Stimulated activated effector memory CD8-positive, alpha-beta T cell treated with anti-CD3 and anti-CD28 coated beads, Interleukin-12 subunit alpha, Interleukin-12 subunit beta, amount 100 ng/mL, for 72 hours (primary cell): ENCODE results near the gene TRIM2.

ENCODE experiments used
- ATAC-seq: fragments of 150-1000 bp; cut with Tn5 transposase; 2 replicates; pipeline ENCODE4 v1.10.0; 2021
- DNase-seq, 2 donors: peaks; one replicate each; pipeline ENCODE4 v3.0.0; 2021 to 2022; ENCODE audit warnings: low spot score in 2 of 2
- H3K27ac Mint-ChIP-seq: one replicate; pipeline ENCODE4 v1.8.0; 2022; ENCODE audit warnings: mild to moderate bottlenecking, mixed read lengths
- H3K36me3 Mint-ChIP-seq: one replicate; pipeline ENCODE4 v1.8.0; 2022; ENCODE audit warnings: mild to moderate bottlenecking, mixed read lengths
- H3K4me1 Mint-ChIP-seq: one replicate; pipeline ENCODE4 v1.8.0; 2022; ENCODE audit warnings: mixed read lengths
- H3K4me3 Mint-ChIP-seq: one replicate; pipeline ENCODE4 v1.8.0; 2022; ENCODE audit warnings: mild to moderate bottlenecking, mixed read lengths
- H3K9me3 Mint-ChIP-seq: one replicate; pipeline ENCODE4 v1.8.0; 2022; ENCODE audit warnings: mixed read lengths

TRIM2 gene

GRCh38 chr4:153246446-153247115 lies 42.3 kb downstream of the TRIM2 start:
- no peaks in the 10 kb centered on the region for H3K9me3 Mint-ChIP-seq
- no peak for DNase-seq
- no peak overlapping the region for H3K27ac Mint-ChIP-seq
- H3K4me3 Mint-ChIP-seq = no peak overlapping the region
- no peaks in the 10 kb centered on the region for H3K36me3 Mint-ChIP-seq
- H3K4me1 Mint-ChIP-seq = peaks cover 16% of the 10 kb centered on the region
- ATAC-seq = no peak

DNA sequence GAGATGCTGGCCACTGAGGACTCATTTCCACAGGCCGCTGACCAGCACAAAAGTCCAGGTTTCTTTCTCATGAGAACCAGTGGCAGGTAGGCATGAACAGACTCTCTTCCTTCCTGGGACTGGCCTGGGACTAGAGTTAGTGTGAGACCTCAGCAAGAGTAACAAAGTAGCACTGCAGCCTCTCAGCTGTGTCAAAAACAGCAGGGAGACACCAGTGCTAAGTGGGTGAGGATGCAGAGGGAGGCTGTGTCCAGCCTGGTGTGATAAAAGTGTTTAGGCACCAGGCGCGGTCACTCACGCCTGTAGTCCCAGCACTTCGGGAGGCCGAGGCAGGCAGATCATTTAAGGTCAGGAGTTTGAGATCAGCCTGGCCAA lies 42.9 kb downstream of the TRIM2 start:
- Mint-ChIP-seq H3K36me3 (no peaks in the 10 kb centered on the region), H3K4me1 (peaks cover 16% of the 10 kb centered on the region), H3K9me3 (no peaks in the 10 kb centered on the region), H3K4me3 (no peak overlapping the region), H3K27ac (no peak overlapping the region)
- no peak for DNase-seq
- ATAC-seq = no peak

DNA sequence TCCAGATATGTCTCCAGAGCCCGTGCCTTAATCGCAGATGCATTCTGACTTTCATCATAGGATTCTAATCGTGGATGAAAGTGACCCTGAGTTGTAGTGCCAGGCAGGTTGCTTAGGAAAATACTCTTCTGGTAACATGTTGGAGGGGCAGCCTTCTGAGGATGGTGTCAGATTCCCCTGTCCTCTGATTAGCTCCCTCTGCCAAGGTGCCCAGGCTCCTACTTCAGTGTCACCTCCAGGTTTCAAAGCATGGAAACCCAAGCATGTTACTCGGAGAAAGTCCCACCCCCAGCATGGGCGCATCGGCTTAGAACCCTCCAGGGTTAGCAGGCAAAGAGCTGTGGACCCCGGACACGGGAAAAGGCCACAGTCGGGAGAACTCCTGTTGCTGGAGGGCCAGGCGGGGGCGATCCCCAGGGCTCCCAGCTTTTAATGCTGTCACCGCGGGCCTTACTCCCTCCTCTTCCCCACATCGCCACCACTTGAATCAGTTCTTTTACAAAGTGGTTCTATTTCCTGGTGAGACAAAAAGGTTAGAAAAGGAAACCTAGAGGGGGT lies 44.5 kb downstream of the TRIM2 start:
- no peak for DNase-seq
- peak overlapping the region; percentile 73 for H3K27ac Mint-ChIP-seq
- peak overlapping the region; percentile 77 for H3K4me3 Mint-ChIP-seq
- no peak for ATAC-seq
- peaks cover 9% of the 10 kb centered on the region for H3K4me1 Mint-ChIP-seq
- H3K36me3 Mint-ChIP-seq = no peaks in the 10 kb centered on the region
- H3K9me3 Mint-ChIP-seq = no peaks in the 10 kb centered on the region

- Mint-ChIP-seq H3K36me3 (no peaks in the 10 kb centered on the region), H3K4me1 (peaks cover 9% of the 10 kb centered on the region), H3K27ac (peak overlapping the region; percentile 73), H3K4me3 (peak overlapping the region; percentile 77), H3K9me3 (no peaks in the 10 kb centered on the region)
- peak; percentile 96 for ATAC-seq
- peak; percentile 58 to 84 for DNase-seq
These were observed 45.2 kb downstream of the TRIM2 start for GRCh38 chr4:153249199-153250041.

GRCh38 chr4:153252122-153252521 lies 47.9 kb downstream of the TRIM2 start:
- H3K36me3 Mint-ChIP-seq = no peaks in the 10 kb centered on the region
- ATAC-seq (no peak), DNase-seq (no peak)
- no peak overlapping the region for H3K27ac Mint-ChIP-seq
- H3K4me3 Mint-ChIP-seq = no peak overlapping the region
- H3K9me3 Mint-ChIP-seq = no peaks in the 10 kb centered on the region
- peaks cover 9% of the 10 kb centered on the region for H3K4me1 Mint-ChIP-seq

- H3K4me3 Mint-ChIP-seq = no peak overlapping the region
- ATAC-seq (no peak), DNase-seq (no peak)
- no peak overlapping the region for H3K27ac Mint-ChIP-seq
- H3K36me3 Mint-ChIP-seq = no peaks in the 10 kb centered on the region
- H3K4me1 Mint-ChIP-seq = no peaks in the 10 kb centered on the region
- H3K9me3 Mint-ChIP-seq = no peaks in the 10 kb centered on the region
These were observed 51.0 kb downstream of the TRIM2 start for GRCh38 chr4:153255233-153255632.

GRCh38 chr4:153257151-153257620 lies 52.9 kb downstream of the TRIM2 start:
- H3K4me1 Mint-ChIP-seq = no peaks in the 10 kb centered on the region

DNA sequence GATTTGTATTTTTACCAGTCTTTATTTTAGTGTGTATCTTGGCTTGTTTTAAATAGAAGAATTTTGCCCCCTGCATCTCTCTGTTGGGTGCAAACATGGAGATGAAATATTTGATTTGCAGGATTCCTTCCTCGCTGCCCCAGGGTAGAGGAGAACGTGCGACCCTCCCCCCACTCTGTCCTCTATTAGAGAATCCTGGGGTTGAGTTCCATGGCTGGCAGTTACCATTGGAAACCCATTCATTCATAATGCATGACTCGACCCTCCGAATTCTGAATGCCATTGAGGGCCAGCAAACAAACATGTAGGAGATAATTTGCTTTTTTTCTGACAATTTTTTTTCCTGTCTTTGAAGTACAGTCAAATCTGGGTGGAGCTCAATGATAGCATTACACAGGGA lies 53.7 kb downstream of the TRIM2 start:
- no peak for ATAC-seq
- Mint-ChIP-seq H3K9me3 (no peaks in the 10 kb centered on the region), H3K4me1 (no peaks in the 10 kb centered on the region), H3K4me3 (no peak overlapping the region), H3K36me3 (no peaks in the 10 kb centered on the region), H3K27ac (no peak overlapping the region)
- no peak for DNase-seq

More at GRCh38 chr4:153257151-153257620, 52.9 kb downstream of the TRIM2 start:
- Mint-ChIP-seq H3K4me3 (no peak overlapping the region), H3K36me3 (no peaks in the 10 kb centered on the region), H3K9me3 (no peaks in the 10 kb centered on the region), H3K27ac (no peak overlapping the region)
- DNase-seq = no peak
- peak; percentile 67 for ATAC-seq

DNA sequence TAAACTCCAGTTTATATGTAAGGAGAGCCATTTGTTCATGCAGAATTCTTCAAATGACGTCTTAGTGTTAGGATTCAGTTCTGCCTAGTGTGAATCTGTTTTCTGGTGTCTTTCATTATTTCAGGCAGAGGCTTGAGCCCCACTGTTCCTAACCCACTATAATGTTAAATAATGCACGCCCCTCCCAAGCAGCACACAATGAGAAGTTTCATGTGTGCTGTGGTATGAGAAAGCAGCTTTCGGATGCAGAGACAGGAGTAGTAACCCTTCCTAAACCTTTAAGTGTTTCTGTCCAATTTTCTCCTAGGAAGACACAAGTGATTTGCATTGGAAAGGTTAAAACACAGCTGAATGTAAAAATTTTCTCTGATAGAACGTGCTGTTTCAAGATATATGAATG lies 54.5 kb downstream of the TRIM2 start:
- DNase-seq = no peak
- H3K4me1 Mint-ChIP-seq = no peaks in the 10 kb centered on the region
- no peak for ATAC-seq
- H3K27ac Mint-ChIP-seq = no peak overlapping the region
- H3K9me3 Mint-ChIP-seq = no peaks in the 10 kb centered on the region
- no peak overlapping the region for H3K4me3 Mint-ChIP-seq
- H3K36me3 Mint-ChIP-seq = no peaks in the 10 kb centered on the region

- no peak for ATAC-seq
- Mint-ChIP-seq H3K4me3 (no peak overlapping the region), H3K36me3 (no peaks in the 10 kb centered on the region), H3K27ac (no peak overlapping the region), H3K9me3 (no peaks in the 10 kb centered on the region), H3K4me1 (no peaks in the 10 kb centered on the region)
- no peak for DNase-seq
These were observed 55.4 kb downstream of the TRIM2 start for GRCh38 chr4:153259661-153260060.

GRCh38 chr4:153260132-153260531 lies 55.9 kb downstream of the TRIM2 start:
- no peak for ATAC-seq
- Mint-ChIP-seq H3K9me3 (no peaks in the 10 kb centered on the region), H3K36me3 (no peaks in the 10 kb centered on the region), H3K4me3 (no peak overlapping the region), H3K4me1 (no peaks in the 10 kb centered on the region), H3K27ac (no peak overlapping the region)
- DNase-seq = no peak

DNA sequence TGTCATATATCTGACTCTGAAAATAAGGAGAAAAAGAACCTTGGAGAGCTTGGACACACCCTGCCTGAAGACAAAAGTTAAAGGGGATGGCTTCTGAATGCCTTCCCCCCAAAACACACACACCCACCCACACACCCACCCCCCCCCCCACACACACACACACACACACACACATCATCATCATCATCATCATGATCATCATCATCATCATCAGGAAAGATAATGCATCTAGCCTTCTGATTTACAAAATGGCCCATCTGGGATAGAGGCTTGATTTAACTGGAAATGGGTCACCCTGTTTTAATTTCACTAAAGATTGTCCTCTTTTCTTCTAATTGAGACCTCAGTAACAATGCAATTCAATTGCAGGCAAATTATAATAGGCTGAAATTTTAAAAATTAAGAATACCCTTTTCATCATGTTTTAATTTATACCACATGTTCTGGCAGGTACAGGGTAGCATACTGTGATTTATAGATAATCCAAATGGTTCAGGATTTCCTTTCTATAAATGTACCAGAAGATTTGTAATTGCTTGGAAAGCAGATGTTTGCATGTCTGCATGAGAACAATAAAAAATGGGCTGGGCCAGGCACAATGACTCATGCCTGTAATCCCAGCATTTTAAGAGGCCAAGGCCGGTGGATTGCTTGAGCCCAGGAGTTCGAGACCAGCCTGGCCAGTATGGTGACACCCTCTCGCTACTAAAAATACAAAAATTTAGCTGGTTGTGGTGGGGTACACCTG lies 56.5 kb downstream of the TRIM2 start:
- H3K27ac Mint-ChIP-seq = no peak overlapping the region

GRCh38 chr4:153261461-153261860 lies 57.2 kb downstream of the TRIM2 start:
- no peak for DNase-seq
- Mint-ChIP-seq H3K36me3 (no peaks in the 10 kb centered on the region), H3K9me3 (no peaks in the 10 kb centered on the region), H3K4me3 (no peak overlapping the region), H3K27ac (no peak overlapping the region), H3K4me1 (no peaks in the 10 kb centered on the region)
- no peak for ATAC-seq

More for the DNA sequence above, 56.5 kb downstream of the TRIM2 start:
- no peak for DNase-seq
- H3K36me3 Mint-ChIP-seq = no peaks in the 10 kb centered on the region
- H3K9me3 Mint-ChIP-seq = no peaks in the 10 kb centered on the region
- H3K4me3 Mint-ChIP-seq = no peak overlapping the region
- ATAC-seq = no peak
- H3K4me1 Mint-ChIP-seq = no peaks in the 10 kb centered on the region

GRCh38 chr4:153261914-153262313 lies 57.7 kb downstream of the TRIM2 start:
- Mint-ChIP-seq H3K36me3 (no peaks in the 10 kb centered on the region), H3K27ac (no peak overlapping the region), H3K4me1 (no peaks in the 10 kb centered on the region), H3K9me3 (no peaks in the 10 kb centered on the region), H3K4me3 (no peak overlapping the region)
- ATAC-seq (no peak), DNase-seq (no peak)

DNA sequence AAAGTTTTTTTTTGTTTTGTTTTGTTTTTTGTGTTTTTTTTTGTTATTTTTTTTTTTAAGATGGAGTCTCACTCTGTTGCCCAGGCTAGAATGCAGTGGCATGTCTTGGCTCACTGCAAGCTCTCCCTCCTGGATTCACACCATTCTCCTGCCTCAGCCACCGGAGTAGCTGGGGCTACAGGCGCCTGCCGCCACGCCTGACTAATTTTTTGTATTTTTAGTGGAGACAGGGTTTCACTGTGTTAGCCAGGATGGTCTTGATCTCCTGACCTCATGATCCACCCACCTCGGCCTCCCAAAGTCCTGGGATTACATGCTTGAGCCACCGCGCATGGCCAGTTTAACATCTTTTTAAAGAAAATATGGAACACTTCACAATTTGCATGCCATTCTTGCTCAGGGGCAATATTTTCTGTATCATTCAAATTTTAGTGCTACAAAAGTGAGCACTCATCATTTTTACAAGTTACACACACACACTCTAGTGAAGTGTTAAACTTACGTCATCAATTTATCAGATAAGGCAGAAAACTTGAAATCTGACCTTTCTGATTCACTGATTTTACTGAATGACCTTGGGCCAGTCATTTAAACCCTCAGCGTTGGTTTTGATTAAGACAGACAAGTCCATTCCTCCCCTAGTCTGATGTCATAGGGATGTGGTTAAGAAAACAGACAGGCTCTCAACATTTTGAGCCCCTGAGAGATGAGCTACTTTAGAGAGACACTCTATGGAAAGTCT lies 61.2 kb downstream of the TRIM2 start:
- Mint-ChIP-seq H3K36me3 (no peaks in the 10 kb centered on the region), H3K4me3 (no peak overlapping the region), H3K4me1 (no peaks in the 10 kb centered on the region), H3K9me3 (no peaks in the 10 kb centered on the region), H3K27ac (no peak overlapping the region)
- DNase-seq = no peak
- ATAC-seq = peak; percentile 28
